ENCODE measurements around the gene SLC43A3. TPM values are rescaled to one million over a fixed set of nuclear protein-coding genes. Genes with fewer than 3 reads are reported as not detected.
A peak's percentile ranks its signal among the peaks of the same experiment; 100 is the strongest.

SLC43A3 gene
- total RNA-seq, 2 experiments from 2014 or later, result 6.9 to 7.3 TPM

- POLR2A ChIA-PET, result interaction anchor here (0.9 to 1.3 kb wide), 4 partner anchors 12 to 1064 kb away, joined by 3 to 10 read pairs (median 4); no protein-coding TSS in a partner anchor
These were observed 33.3 kb upstream of the SLC43A3 start, which contains the start of gene RTN4RL2 for GRCh38 chr11:57460022-57460757. TSS of gene RTN4RL2 (plus strand) at chr11:57460528. CDS start at chr11:57460866, 338 bp downstream.

GRCh38 chr11:57459164-57460021, 32.5 kb upstream of the SLC43A3 start:
- Histone ChIP-seq H3K9me3 (ENCODE audit: control insufficient read depth in 1 of 2, insufficient read depth in 1 of 2, low read length in 2 of 2) (no peaks in the 10 kb centered on the region), H3K4me3 (ENCODE audit: low read length) (peak overlapping the region; percentile 40), H3K4me1 (ENCODE audit: insufficient read depth, low read length) (peaks cover 42% of the 10 kb centered on the region), H3K27me3 (ENCODE audit: control insufficient read depth in 1 of 2, insufficient read depth in 2 of 2, low read length in 2 of 2) (peaks cover 33 to 37% of the 10 kb centered on the region in 2 experiments), H3K27ac (ENCODE audit: low read depth in 1 of 2, low read length in 2 of 2) (no peak overlapping the region), H3K36me3 (ENCODE audit: insufficient read depth, low read length) (no peaks in the 10 kb centered on the region)
- Mint-ChIP-seq H3K9me3 (no peaks in the 10 kb centered on the region), H3K27ac (no peak overlapping the region), H3K4me1 (ENCODE audit: low read depth) (peaks cover 38% of the 10 kb centered on the region), H3K36me3 (ENCODE audit: low read depth) (no peaks in the 10 kb centered on the region), H3K27me3 (peaks cover 63% of the 10 kb centered on the region), H3K4me3 (peak overlapping the region; percentile 92)
- peak in 5 of 14 experiments; percentile 15 to 66 (median 60) for DNase-seq
- ATAC-seq (ENCODE audit: poor library complexity), result peak; percentile 18
- intact Hi-C loops (cut with DNase I, micrococcal nuclease), result loop anchor here (2.0 to 10.0 kb wide), 7 partner anchors 15 to 1065 kb away; no protein-coding TSS in a partner anchor
- POLR2A ChIA-PET, result interaction anchor here (0.9 to 3.0 kb wide), 7 partner anchors 13 to 1065 kb away, joined by 4 to 16 read pairs (median 10); partner anchors contain the start of genes SLC43A3 and TIMM10
- CTCF ChIA-PET, result interaction anchor here (0.7 to 3.0 kb wide), 13 partner anchors 14 to 341 kb away, joined by 3 to 26 read pairs (median 4); partner anchors contain the start of gene UBE2L6
- TF ChIP-seq CTCF (IDR thresholded peaks at IDR 0.05), result no peak

More at GRCh38 chr11:57460022-57460757, 33.3 kb upstream of the SLC43A3 start, which contains the start of gene RTN4RL2:
- peaks cover 33 to 37% of the 10 kb centered on the region in 2 experiments for H3K27me3 ChIP-seq (ENCODE audit: control insufficient read depth in 1 of 2, insufficient read depth in 2 of 2, low read length in 2 of 2)
- H3K27ac Mint-ChIP-seq, result no peak within 1 kb of the TSS
- intact Hi-C loops (cut with DNase I, micrococcal nuclease), result loop anchor here in 1 of 2 experiments (2.0 kb wide), 1 partner anchor 15 kb away; no protein-coding TSS in a partner anchor
- peak; percentile 43 for ATAC-seq (ENCODE audit: poor library complexity)
- H3K4me1 ChIP-seq (ENCODE audit: insufficient read depth, low read length), result peaks cover 42% of the 10 kb centered on the region
- no peaks in the 10 kb centered on the region for H3K9me3 Mint-ChIP-seq
- no peaks in the 10 kb centered on the region for H3K36me3 Mint-ChIP-seq (ENCODE audit: low read depth)
- H3K4me1 Mint-ChIP-seq (ENCODE audit: low read depth), result peaks cover 38% of the 10 kb centered on the region
- no peaks in the 10 kb centered on the region for H3K36me3 ChIP-seq (ENCODE audit: insufficient read depth, low read length)
- peak within 1 kb of the TSS; percentile 79 for H3K4me3 Mint-ChIP-seq
- H3K9me3 ChIP-seq (ENCODE audit: control insufficient read depth in 1 of 2, insufficient read depth in 1 of 2, low read length in 2 of 2), result no peaks in the 10 kb centered on the region
- H3K27me3 Mint-ChIP-seq, result peaks cover 59% of the 10 kb centered on the region
- peak in 4 of 14 experiments; percentile 28 to 61 (median 50) for DNase-seq
- CTCF ChIA-PET, result interaction anchor here (0.7 to 0.9 kb wide), 3 partner anchors 35 to 108 kb away, joined by 3 to 4 read pairs (median 3); no protein-coding TSS in a partner anchor
- TF ChIP-seq CTCF (IDR thresholded peaks at IDR 0.05), result no peak
- H3K27ac ChIP-seq (ENCODE audit: low read depth in 1 of 2, low read length in 2 of 2), result no peak within 1 kb of the TSS
- peak within 1 kb of the TSS; percentile 40 for H3K4me3 ChIP-seq (ENCODE audit: low read length)

Data from CD4-positive, alpha-beta T cell (primary cell).